ENCODE measurements around the gene SCAMP1. TPM values are rescaled to one million over a fixed set of nuclear protein-coding genes. Genes with fewer than 3 reads are reported as not detected.

SCAMP1 gene
- total RNA-seq, 6 experiments from 2014 or later, result 37.4 to 50.6 (median 44.9) TPM

- no peak overlapping the region for H3K27ac Mint-ChIP-seq
- no peak for DNase-seq
- H3K9me3 Mint-ChIP-seq, result no peaks in the 10 kb centered on the region
- TF ChIP-seq, protein P1, sequence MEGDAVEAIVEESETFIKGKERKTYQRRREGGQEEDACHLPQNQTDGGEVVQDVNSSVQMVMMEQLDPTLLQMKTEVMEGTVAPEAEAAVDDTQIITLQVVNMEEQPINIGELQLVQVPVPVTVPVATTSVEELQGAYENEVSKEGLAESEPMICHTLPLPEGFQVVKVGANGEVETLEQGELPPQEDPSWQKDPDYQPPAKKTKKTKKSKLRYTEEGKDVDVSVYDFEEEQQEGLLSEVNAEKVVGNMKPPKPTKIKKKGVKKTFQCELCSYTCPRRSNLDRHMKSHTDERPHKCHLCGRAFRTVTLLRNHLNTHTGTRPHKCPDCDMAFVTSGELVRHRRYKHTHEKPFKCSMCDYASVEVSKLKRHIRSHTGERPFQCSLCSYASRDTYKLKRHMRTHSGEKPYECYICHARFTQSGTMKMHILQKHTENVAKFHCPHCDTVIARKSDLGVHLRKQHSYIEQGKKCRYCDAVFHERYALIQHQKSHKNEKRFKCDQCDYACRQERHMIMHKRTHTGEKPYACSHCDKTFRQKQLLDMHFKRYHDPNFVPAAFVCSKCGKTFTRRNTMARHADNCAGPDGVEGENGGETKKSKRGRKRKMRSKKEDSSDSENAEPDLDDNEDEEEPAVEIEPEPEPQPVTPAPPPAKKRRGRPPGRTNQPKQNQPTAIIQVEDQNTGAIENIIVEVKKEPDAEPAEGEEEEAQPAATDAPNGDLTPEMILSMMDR (IDR thresholded peaks at IDR 0.05), result no peak
- H3K36me3 Mint-ChIP-seq (ENCODE audit: low read depth), result peaks cover 6% of the 10 kb centered on the region; the same call in 1 of the 2 replicates
- peaks cover 30% of the 10 kb centered on the region for H3K4me1 Mint-ChIP-seq (ENCODE audit: low read depth)
- H3K4me3 Mint-ChIP-seq, result no peak overlapping the region
- no peaks in the 10 kb centered on the region for H3K27me3 Mint-ChIP-seq (ENCODE audit: insufficient read depth)
Measured at GRCh38 chr5:78411586-78411985, 51.2 kb downstream of the SCAMP1 start.

GRCh38 chr5:78416677-78417425, 56.4 kb downstream of the SCAMP1 start:
- no peaks in the 10 kb centered on the region for H3K9me3 Mint-ChIP-seq
- H3K27ac Mint-ChIP-seq, result no peak overlapping the region
- H3K4me3 Mint-ChIP-seq, result no peak overlapping the region
- DNase-seq, result peak; percentile 4
- H3K4me1 Mint-ChIP-seq (ENCODE audit: low read depth), result peaks cover 27% of the 10 kb centered on the region
- H3K36me3 Mint-ChIP-seq (ENCODE audit: low read depth), result no peaks in the 10 kb centered on the region
- H3K27me3 Mint-ChIP-seq (ENCODE audit: insufficient read depth), result no peaks in the 10 kb centered on the region
- TF ChIP-seq, protein P1 (IDR thresholded peaks at IDR 0.05), result no peak

DNA sequence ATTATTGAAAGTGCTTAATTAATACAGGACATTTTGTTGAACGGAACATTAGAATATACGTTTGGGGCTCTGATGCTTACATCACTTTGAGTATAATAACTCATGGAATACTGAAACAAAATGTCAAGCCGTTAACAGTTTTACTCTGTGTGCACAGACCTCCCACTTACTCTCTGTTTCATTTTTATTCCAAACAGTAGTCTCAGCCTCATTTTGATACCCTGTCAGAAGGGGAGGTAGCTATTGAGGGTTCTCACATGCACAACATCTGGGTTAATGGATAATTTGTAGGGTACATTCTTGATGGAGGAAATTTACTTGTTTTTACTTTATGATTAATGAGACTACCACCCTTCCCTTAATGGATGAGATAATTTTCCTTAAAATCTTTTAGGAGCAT, 59.0 kb downstream of the SCAMP1 start:
- H3K9me3 Mint-ChIP-seq, result no peaks in the 10 kb centered on the region
- no peaks in the 10 kb centered on the region for H3K27me3 Mint-ChIP-seq (ENCODE audit: insufficient read depth)
- DNase-seq, result no peak
- TF ChIP-seq, protein P1 (IDR thresholded peaks at IDR 0.05), result no peak
- H3K4me3 Mint-ChIP-seq, result no peak overlapping the region
- H3K4me1 Mint-ChIP-seq (ENCODE audit: low read depth), result peaks cover 20% of the 10 kb centered on the region
- H3K36me3 Mint-ChIP-seq (ENCODE audit: low read depth), result no peaks in the 10 kb centered on the region
- no peak overlapping the region for H3K27ac Mint-ChIP-seq

GRCh38 chr5:78420548-78420947, 60.1 kb downstream of the SCAMP1 start:
- no peak for DNase-seq
- TF ChIP-seq, protein P1 (IDR thresholded peaks at IDR 0.05), result no peak
- no peak overlapping the region for H3K27ac Mint-ChIP-seq
- no peaks in the 10 kb centered on the region for H3K27me3 Mint-ChIP-seq (ENCODE audit: insufficient read depth)
- no peaks in the 10 kb centered on the region for H3K9me3 Mint-ChIP-seq
- no peak overlapping the region for H3K4me3 Mint-ChIP-seq
- no peaks in the 10 kb centered on the region for H3K36me3 Mint-ChIP-seq (ENCODE audit: low read depth)
- H3K4me1 Mint-ChIP-seq (ENCODE audit: low read depth), result peaks cover 20% of the 10 kb centered on the region

GRCh38 chr5:78424665-78425064, 64.2 kb downstream of the SCAMP1 start:
- TF ChIP-seq, protein P1 (IDR thresholded peaks at IDR 0.05), result no peak
- Mint-ChIP-seq H3K4me1 (ENCODE audit: low read depth) (peaks cover under 1% of the 10 kb centered on the region), H3K4me3 (no peak overlapping the region), H3K27ac (no peak overlapping the region), H3K36me3 (ENCODE audit: low read depth) (peaks cover 15% of the 10 kb centered on the region), H3K27me3 (ENCODE audit: insufficient read depth) (no peaks in the 10 kb centered on the region), H3K9me3 (no peaks in the 10 kb centered on the region)
- no peak for DNase-seq

Data from HFFc6 (cell line).